Fibroblast of skin of back (primary cell): ENCODE results near the gene C1orf226.
"Not testable (repeated sequence)": the region's sequence is repeated elsewhere in the genome, so short reads cannot be mapped to it uniquely, and the experiment has no call there.

Source experiments
- DNase-seq: peaks from one replicate; pipeline ENCODE4 v3.0.0-alpha.2; 2013

Gene C1orf226

GRCh38 chr1:162412002-162412401, 30.5 kb downstream of the C1orf226 start, which contains the start of gene SH2D1B:
Gene SH2D1B, minus strand, starts transcription at chr1:162412136. Its CDS starts 120 bp downstream, at chr1:162412016.
- peak; percentile 20 for DNase-seq

- no peak for DNase-seq
Observed at GRCh38 chr1:162416215-162416614, 34.7 kb downstream of the C1orf226 start.

- no peak for DNase-seq
Observed at GRCh38 chr1:162416909-162417308, 35.4 kb downstream of the C1orf226 start.

GRCh38 chr1:162417650-162418049, 36.1 kb downstream of the C1orf226 start:
- DNase-seq = no peak

GRCh38 chr1:162418584-162418983, 37.1 kb downstream of the C1orf226 start:
- DNase-seq = not testable (repeated sequence)

- DNase-seq = peak; percentile 6
Observed at GRCh38 chr1:162419450-162419931, 38.0 kb downstream of the C1orf226 start.

- DNase-seq = peak; percentile 29
Observed at GRCh38 chr1:162420120-162420519, 38.6 kb downstream of the C1orf226 start.

- DNase-seq = no peak
Observed at GRCh38 chr1:162421258-162422164, 40.0 kb downstream of the C1orf226 start.

GRCh38 chr1:162422662-162423375, 41.3 kb downstream of the C1orf226 start:
- DNase-seq = no peak

GRCh38 chr1:162430583-162430982, 49.1 kb downstream of the C1orf226 start:
- no peak for DNase-seq

- DNase-seq = not testable (repeated sequence)
Observed at GRCh38 chr1:162432977-162433713, 51.6 kb downstream of the C1orf226 start.
